MM.1S (cell line): ENCODE measurements around the gene CEACAM16.

Experiments
- CTCF ChIP-seq: fragments of 300-600 bp; sonication (generic); IDR thresholded peaks from 2 replicates; pipeline ENCODE4 v1.5.1; 2016; ENCODE audit warnings: antibody characterized with exemption, low read length, mixed read lengths
- EZH2 ChIP-seq: fragments of 300-600 bp; sonication (generic); optimal IDR thresholded peaks from 2 replicates; pipeline ENCODE3; 2017; ENCODE audit warnings: low read depth, mild to moderate bottlenecking, antibody characterized with exemption, low read length, mixed read lengths
- EZH2phosphoT487 ChIP-seq: fragments of 300-600 bp; sonication (generic); IDR thresholded peaks from 2 replicates; pipeline ENCODE4 v1.6.1; 2018; ENCODE audit warnings: antibody characterized with exemption, low read length

- TF ChIP-seq CTCF (no peak), EZH2 (no peak), EZH2phosphoT487 (no peak)
Measured at GRCh38 chr19:44745887-44746600, 47.1 kb downstream of the CEACAM16 start.
